ENCODE results near the gene KDM4F. TPM values are rescaled to one million over a fixed set of nuclear protein-coding genes. Genes with fewer than 3 reads are reported as not detected.

Gene KDM4F
- total and polyA plus RNA-seq, 4 donors, result not detected

DNA sequence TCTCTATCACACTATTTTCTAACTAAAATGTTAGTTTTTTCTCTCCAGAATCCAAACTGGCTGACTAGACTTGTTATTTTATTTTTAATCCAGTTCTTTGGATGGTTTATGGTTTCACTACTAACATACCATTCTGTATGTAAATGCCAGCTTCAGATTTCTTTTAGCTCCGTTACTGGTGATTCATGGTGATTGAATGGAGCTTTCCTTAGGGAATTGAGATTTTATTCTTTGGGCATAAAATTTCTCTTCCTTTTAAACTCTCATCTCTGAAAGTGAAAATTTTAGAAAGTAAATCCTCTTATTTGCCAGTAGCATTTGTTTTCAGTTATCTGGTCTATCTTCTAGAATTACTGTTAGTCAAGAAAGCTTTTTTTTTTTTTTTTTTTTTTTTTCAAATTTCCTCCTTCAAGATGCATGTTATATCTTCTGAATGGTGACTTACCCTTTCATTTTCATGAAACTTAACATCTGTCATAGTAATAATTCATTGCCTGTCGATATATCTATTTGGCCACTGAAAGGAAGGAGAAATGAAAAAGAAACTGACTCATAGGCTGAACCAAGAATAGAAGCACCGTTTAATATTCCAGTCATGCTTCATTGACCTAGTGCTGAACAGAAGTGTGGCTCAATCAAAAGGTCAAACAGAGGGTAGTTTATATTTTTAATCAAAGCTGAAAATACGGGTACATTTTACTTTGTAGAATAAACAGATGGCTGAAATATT is 46.8 kb downstream of the KDM4F start:
- H3K27ac ChIP-seq (ENCODE audit: low read depth in 1 of 2, low read length in 2 of 2), result no peak overlapping the region

DNA sequence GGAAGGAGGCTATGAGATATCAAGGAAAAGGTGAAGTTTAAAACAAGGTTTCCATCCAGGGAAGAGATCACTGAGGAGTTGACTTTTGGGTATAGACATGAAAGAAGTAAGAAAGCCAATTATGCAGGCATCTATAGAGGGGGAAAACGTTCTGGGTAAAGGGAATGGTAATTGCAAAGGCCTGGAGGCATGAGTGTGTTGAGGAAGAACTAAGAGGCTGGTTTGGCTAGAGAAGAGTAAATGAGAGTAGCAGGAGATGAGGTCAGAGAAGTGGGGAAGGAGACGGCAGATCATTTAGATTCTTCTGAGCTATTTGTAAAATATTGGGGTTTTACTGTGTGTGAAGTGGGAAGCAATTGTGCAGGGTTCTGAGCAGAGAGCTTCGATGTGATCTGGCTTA is 48.0 kb downstream of the KDM4F start:
- H3K27ac ChIP-seq (ENCODE audit: low read depth in 1 of 2, low read length in 2 of 2), result no peak overlapping the region
- 72% methylated on average over 3 of the region's 3 CpGs for WGBS
- no peak overlapping the region for H3K4me3 ChIP-seq (ENCODE audit: low read depth in 1 of 3, low read length in 3 of 3)

More for the DNA sequence above, 46.8 kb downstream of the KDM4F start:
- no peak overlapping the region for H3K9ac ChIP-seq (ENCODE audit: low read depth in 1 of 2, low read length in 2 of 2)
- TF ChIP-seq, protein P1, sequence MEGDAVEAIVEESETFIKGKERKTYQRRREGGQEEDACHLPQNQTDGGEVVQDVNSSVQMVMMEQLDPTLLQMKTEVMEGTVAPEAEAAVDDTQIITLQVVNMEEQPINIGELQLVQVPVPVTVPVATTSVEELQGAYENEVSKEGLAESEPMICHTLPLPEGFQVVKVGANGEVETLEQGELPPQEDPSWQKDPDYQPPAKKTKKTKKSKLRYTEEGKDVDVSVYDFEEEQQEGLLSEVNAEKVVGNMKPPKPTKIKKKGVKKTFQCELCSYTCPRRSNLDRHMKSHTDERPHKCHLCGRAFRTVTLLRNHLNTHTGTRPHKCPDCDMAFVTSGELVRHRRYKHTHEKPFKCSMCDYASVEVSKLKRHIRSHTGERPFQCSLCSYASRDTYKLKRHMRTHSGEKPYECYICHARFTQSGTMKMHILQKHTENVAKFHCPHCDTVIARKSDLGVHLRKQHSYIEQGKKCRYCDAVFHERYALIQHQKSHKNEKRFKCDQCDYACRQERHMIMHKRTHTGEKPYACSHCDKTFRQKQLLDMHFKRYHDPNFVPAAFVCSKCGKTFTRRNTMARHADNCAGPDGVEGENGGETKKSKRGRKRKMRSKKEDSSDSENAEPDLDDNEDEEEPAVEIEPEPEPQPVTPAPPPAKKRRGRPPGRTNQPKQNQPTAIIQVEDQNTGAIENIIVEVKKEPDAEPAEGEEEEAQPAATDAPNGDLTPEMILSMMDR (IDR thresholded peaks at IDR 0.05; ENCODE audit: low read depth, low read length, missing input control), result no peak
- no peak for TF ChIP-seq SP1 (IDR thresholded peaks at IDR 0.05)
- TF ChIP-seq, protein P2, sequence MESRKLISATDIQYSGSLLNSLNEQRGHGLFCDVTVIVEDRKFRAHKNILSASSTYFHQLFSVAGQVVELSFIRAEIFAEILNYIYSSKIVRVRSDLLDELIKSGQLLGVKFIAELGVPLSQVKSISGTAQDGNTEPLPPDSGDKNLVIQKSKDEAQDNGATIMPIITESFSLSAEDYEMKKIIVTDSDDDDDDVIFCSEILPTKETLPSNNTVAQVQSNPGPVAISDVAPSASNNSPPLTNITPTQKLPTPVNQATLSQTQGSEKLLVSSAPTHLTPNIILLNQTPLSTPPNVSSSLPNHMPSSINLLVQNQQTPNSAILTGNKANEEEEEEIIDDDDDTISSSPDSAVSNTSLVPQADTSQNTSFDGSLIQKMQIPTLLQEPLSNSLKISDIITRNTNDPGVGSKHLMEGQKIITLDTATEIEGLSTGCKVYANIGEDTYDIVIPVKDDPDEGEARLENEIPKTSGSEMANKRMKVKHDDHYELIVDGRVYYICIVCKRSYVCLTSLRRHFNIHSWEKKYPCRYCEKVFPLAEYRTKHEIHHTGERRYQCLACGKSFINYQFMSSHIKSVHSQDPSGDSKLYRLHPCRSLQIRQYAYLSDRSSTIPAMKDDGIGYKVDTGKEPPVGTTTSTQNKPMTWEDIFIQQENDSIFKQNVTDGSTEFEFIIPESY (IDR thresholded peaks at IDR 0.05), result no peak
- no peak for TF ChIP-seq FOXA2 (IDR thresholded peaks at IDR 0.05)
- no peak for TF ChIP-seq TAF1 (conservative IDR thresholded peaks at IDR 0.05)
- no peak for TF ChIP-seq EGR1 (IDR thresholded peaks at IDR 0.05; ENCODE audit: low read depth in 2 of 2)
- TF ChIP-seq NR2F2 (IDR thresholded peaks at IDR 0.05), result no peak
- no peak for TF ChIP-seq RXRA (IDR thresholded peaks at IDR 0.05)
- no peaks in the 10 kb centered on the region for H3K9me3 ChIP-seq (ENCODE audit: control insufficient read depth in 4 of 4, low read length in 3 of 4)
- no peaks in the 10 kb centered on the region for H3K4me1 ChIP-seq (ENCODE audit: control insufficient read depth in 4 of 4, insufficient read depth in 4 of 4, low read length in 3 of 4)
- WGBS, result 67% methylated on average over 4 of the region's 4 CpGs
- no peak for DNase-seq (ENCODE audit: low spot score)
- H3K4me3 ChIP-seq (ENCODE audit: low read depth in 1 of 3, low read length in 3 of 3), result no peak overlapping the region
- no peaks in the 10 kb centered on the region for H3K27me3 ChIP-seq (ENCODE audit: control insufficient read depth in 4 of 4, insufficient read depth in 4 of 4, low read length in 3 of 4)
- no peaks in the 10 kb centered on the region for H3K36me3 ChIP-seq (ENCODE audit: control insufficient read depth in 4 of 4, insufficient read depth in 3 of 4, low read depth in 1 of 4, low read length in 3 of 4)

More for the DNA sequence above, 48.0 kb downstream of the KDM4F start:
- H3K4me1 ChIP-seq (ENCODE audit: control insufficient read depth in 4 of 4, insufficient read depth in 4 of 4, low read length in 3 of 4), result no peaks in the 10 kb centered on the region
- no peak for TF ChIP-seq HNF4A (conservative IDR thresholded peaks at IDR 0.05)
- TF ChIP-seq NR2F2 (IDR thresholded peaks at IDR 0.05), result no peak
- TF ChIP-seq, protein P1 (IDR thresholded peaks at IDR 0.05; ENCODE audit: low read depth, low read length, missing input control), result no peak
- TF ChIP-seq, protein P3, sequence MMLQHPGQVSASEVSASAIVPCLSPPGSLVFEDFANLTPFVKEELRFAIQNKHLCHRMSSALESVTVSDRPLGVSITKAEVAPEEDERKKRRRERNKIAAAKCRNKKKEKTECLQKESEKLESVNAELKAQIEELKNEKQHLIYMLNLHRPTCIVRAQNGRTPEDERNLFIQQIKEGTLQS (IDR thresholded peaks at IDR 0.05), result no peak
- TF ChIP-seq HNF4G (IDR thresholded peaks at IDR 0.05), result no peak
- TF ChIP-seq JUND (IDR thresholded peaks at IDR 0.05), result no peak
- TF ChIP-seq, protein P4, sequence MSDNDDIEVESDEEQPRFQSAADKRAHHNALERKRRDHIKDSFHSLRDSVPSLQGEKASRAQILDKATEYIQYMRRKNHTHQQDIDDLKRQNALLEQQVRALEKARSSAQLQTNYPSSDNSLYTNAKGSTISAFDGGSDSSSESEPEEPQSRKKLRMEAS (IDR thresholded peaks at IDR 0.05), result no peak
- no peak for TF ChIP-seq RAD21 (IDR thresholded peaks at IDR 0.05)
- TF ChIP-seq EGR1 (IDR thresholded peaks at IDR 0.05; ENCODE audit: low read depth in 2 of 2), result no peak
- TF ChIP-seq, protein P2 (IDR thresholded peaks at IDR 0.05), result no peak
- TF ChIP-seq FOXA1 (IDR thresholded peaks at IDR 0.05), result no peak
- no peak for TF ChIP-seq YY1 (IDR thresholded peaks at IDR 0.05)
- no peak for TF ChIP-seq SP1 (IDR thresholded peaks at IDR 0.05)
- DNase-seq (ENCODE audit: low spot score), result no peak
- no peaks in the 10 kb centered on the region for H3K36me3 ChIP-seq (ENCODE audit: control insufficient read depth in 4 of 4, insufficient read depth in 3 of 4, low read depth in 1 of 4, low read length in 3 of 4)
- no peaks in the 10 kb centered on the region for H3K9me3 ChIP-seq (ENCODE audit: control insufficient read depth in 4 of 4, low read length in 3 of 4)
- no peak overlapping the region for H3K9ac ChIP-seq (ENCODE audit: low read depth in 1 of 2, low read length in 2 of 2)
- H3K27me3 ChIP-seq (ENCODE audit: control insufficient read depth in 4 of 4, insufficient read depth in 4 of 4, low read length in 3 of 4), result no peaks in the 10 kb centered on the region
